ENCODE data around the gene UGT1A9. TPM values are rescaled to one million over a fixed set of nuclear protein-coding genes. Genes with fewer than 3 reads are reported as not detected.
A peak's percentile ranks its signal among the peaks of the same experiment; 100 is the strongest.

Gene UGT1A9
- total and polyA plus RNA-seq, 2 of the 13 experiments (the other 11 are each of a cell fraction or from before 2014, with no cell fraction given) = 0.07 TPM; not detected in 1

DNA sequence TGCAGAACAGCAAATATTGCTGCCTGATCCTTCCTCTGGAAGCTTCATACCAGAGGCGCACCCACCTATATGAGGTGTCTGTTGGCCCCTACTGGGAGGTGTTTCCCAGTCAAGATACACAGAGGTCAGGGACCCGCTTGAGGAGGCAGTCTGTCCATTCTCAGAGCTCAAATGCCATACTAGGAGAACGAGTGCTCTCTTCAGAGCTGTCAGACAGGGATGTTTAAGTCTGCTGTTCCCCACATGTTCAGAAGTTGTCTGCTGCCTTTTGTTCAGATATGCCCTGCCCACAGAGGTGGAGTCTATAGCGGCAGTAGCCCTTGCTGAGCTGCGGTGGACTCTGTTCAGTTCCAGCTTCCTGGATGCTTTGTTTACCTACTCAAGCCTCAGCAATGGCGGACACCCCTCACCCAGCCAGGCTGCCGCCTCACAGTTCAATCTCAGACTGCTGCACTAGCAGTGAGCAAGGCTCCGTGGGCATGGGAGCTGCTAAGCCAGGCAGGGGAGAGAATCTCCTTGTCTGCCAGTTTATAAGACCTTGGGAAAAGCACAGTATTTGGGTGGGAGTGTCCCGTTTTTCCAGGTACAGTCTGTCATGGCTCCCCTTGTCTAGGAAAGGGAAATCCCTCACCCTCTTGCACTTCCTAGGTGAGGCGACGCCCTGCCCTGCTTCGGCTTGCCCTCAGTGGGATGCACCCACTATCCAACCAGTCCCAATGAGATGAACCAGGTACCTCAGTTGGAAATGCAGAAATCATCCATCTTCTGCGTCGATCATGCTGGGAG, 65.4 kb downstream of the UGT1A9 start (continued):
- TF ChIP-seq, protein P1, sequence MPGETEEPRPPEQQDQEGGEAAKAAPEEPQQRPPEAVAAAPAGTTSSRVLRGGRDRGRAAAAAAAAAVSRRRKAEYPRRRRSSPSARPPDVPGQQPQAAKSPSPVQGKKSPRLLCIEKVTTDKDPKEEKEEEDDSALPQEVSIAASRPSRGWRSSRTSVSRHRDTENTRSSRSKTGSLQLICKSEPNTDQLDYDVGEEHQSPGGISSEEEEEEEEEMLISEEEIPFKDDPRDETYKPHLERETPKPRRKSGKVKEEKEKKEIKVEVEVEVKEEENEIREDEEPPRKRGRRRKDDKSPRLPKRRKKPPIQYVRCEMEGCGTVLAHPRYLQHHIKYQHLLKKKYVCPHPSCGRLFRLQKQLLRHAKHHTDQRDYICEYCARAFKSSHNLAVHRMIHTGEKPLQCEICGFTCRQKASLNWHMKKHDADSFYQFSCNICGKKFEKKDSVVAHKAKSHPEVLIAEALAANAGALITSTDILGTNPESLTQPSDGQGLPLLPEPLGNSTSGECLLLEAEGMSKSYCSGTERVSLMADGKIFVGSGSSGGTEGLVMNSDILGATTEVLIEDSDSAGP (CRISPR knock-in tag; IDR thresholded peaks at IDR 0.05; ENCODE audit: borderline replicate concordance) = peak; percentile 67; the same call in 1 of the 2 replicates
- TF ChIP-seq, protein P2, sequence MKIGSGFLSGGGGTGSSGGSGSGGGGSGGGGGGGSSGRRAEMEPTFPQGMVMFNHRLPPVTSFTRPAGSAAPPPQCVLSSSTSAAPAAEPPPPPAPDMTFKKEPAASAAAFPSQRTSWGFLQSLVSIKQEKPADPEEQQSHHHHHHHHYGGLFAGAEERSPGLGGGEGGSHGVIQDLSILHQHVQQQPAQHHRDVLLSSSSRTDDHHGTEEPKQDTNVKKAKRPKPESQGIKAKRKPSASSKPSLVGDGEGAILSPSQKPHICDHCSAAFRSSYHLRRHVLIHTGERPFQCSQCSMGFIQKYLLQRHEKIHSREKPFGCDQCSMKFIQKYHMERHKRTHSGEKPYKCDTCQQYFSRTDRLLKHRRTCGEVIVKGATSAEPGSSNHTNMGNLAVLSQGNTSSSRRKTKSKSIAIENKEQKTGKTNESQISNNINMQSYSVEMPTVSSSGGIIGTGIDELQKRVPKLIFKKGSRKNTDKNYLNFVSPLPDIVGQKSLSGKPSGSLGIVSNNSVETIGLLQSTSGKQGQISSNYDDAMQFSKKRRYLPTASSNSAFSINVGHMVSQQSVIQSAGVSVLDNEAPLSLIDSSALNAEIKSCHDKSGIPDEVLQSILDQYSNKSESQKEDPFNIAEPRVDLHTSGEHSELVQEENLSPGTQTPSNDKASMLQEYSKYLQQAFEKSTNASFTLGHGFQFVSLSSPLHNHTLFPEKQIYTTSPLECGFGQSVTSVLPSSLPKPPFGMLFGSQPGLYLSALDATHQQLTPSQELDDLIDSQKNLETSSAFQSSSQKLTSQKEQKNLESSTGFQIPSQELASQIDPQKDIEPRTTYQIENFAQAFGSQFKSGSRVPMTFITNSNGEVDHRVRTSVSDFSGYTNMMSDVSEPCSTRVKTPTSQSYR (CRISPR knock-in tag; IDR thresholded peaks at IDR 0.05; ENCODE audit: borderline replicate concordance) = 0 out of 2 replicates have a peak, but pooled peaks have one; percentile 5
- TF ChIP-seq FOXJ3 (CRISPR knock-in tag; IDR thresholded peaks at IDR 0.05; ENCODE audit: borderline replicate concordance) = peak; percentile 43; the same call in 1 of the 2 replicates
- TF ChIP-seq ZNF34 (CRISPR knock-in tag; IDR thresholded peaks at IDR 0.05; ENCODE audit: borderline replicate concordance) = 0 out of 2 replicates have a peak, but pooled peaks have one; percentile 69
- 0 out of 2 replicates have a peak, but pooled peaks have one; percentile 17 for TF ChIP-seq ZNF383 (CRISPR knock-in tag; IDR thresholded peaks at IDR 0.05; ENCODE audit: borderline replicate concordance)
- TF ChIP-seq ZNF788 (CRISPR knock-in tag; IDR thresholded peaks at IDR 0.05; ENCODE audit: borderline replicate concordance) = peak; percentile 74; the same call in 1 of the 2 replicates
- TF ChIP-seq PHF20 (CRISPR knock-in tag; IDR thresholded peaks at IDR 0.05) = peak; percentile 52; the same call in 1 of the 2 replicates
- TF ChIP-seq, protein P3, sequence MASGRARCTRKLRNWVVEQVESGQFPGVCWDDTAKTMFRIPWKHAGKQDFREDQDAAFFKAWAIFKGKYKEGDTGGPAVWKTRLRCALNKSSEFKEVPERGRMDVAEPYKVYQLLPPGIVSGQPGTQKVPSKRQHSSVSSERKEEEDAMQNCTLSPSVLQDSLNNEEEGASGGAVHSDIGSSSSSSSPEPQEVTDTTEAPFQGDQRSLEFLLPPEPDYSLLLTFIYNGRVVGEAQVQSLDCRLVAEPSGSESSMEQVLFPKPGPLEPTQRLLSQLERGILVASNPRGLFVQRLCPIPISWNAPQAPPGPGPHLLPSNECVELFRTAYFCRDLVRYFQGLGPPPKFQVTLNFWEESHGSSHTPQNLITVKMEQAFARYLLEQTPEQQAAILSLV (CRISPR knock-in tag; IDR thresholded peaks at IDR 0.05; ENCODE audit: borderline replicate concordance) = peak; percentile 28; the same call in 1 of the 2 replicates
- TF ChIP-seq NFKBIZ (CRISPR knock-in tag; IDR thresholded peaks at IDR 0.05) = 0 out of 2 replicates have a peak, but pooled peaks have one; percentile 60
- 0 out of 2 replicates have a peak, but pooled peaks have one; percentile 30 for TF ChIP-seq KDM6A (CRISPR knock-in tag; IDR thresholded peaks at IDR 0.05; ENCODE audit: low read depth)
- peak; percentile 38; the same call in 1 of the 2 replicates for TF ChIP-seq MXD4 (CRISPR knock-in tag; IDR thresholded peaks at IDR 0.05)
- TF ChIP-seq, protein P4, sequence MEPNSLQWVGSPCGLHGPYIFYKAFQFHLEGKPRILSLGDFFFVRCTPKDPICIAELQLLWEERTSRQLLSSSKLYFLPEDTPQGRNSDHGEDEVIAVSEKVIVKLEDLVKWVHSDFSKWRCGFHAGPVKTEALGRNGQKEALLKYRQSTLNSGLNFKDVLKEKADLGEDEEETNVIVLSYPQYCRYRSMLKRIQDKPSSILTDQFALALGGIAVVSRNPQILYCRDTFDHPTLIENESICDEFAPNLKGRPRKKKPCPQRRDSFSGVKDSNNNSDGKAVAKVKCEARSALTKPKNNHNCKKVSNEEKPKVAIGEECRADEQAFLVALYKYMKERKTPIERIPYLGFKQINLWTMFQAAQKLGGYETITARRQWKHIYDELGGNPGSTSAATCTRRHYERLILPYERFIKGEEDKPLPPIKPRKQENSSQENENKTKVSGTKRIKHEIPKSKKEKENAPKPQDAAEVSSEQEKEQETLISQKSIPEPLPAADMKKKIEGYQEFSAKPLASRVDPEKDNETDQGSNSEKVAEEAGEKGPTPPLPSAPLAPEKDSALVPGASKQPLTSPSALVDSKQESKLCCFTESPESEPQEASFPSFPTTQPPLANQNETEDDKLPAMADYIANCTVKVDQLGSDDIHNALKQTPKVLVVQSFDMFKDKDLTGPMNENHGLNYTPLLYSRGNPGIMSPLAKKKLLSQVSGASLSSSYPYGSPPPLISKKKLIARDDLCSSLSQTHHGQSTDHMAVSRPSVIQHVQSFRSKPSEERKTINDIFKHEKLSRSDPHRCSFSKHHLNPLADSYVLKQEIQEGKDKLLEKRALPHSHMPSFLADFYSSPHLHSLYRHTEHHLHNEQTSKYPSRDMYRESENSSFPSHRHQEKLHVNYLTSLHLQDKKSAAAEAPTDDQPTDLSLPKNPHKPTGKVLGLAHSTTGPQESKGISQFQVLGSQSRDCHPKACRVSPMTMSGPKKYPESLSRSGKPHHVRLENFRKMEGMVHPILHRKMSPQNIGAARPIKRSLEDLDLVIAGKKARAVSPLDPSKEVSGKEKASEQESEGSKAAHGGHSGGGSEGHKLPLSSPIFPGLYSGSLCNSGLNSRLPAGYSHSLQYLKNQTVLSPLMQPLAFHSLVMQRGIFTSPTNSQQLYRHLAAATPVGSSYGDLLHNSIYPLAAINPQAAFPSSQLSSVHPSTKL (CRISPR knock-in tag; IDR thresholded peaks at IDR 0.05) = peak; percentile 78
- TF ChIP-seq TGIF2 (CRISPR knock-in tag; IDR thresholded peaks at IDR 0.05) = peak; percentile 54; the same call in 1 of the 2 replicates
- TF ChIP-seq, protein P5, sequence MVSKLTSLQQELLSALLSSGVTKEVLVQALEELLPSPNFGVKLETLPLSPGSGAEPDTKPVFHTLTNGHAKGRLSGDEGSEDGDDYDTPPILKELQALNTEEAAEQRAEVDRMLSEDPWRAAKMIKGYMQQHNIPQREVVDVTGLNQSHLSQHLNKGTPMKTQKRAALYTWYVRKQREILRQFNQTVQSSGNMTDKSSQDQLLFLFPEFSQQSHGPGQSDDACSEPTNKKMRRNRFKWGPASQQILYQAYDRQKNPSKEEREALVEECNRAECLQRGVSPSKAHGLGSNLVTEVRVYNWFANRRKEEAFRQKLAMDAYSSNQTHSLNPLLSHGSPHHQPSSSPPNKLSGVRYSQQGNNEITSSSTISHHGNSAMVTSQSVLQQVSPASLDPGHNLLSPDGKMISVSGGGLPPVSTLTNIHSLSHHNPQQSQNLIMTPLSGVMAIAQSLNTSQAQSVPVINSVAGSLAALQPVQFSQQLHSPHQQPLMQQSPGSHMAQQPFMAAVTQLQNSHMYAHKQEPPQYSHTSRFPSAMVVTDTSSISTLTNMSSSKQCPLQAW (CRISPR knock-in tag; IDR thresholded peaks at IDR 0.05) = peak; percentile 83
- peak; percentile 64 for TF ChIP-seq GABPB1 (CRISPR knock-in tag; IDR thresholded peaks at IDR 0.05)
- peak; percentile 79; the same call in 1 of the 2 replicates for TF ChIP-seq HOXA3 (CRISPR knock-in tag; IDR thresholded peaks at IDR 0.05)
